ENCODE measurements around the gene KRTAP10-5.
A peak's percentile ranks its signal among the peaks of the same experiment; 100 is the strongest.

The KRTAP10-5 gene

DNA sequence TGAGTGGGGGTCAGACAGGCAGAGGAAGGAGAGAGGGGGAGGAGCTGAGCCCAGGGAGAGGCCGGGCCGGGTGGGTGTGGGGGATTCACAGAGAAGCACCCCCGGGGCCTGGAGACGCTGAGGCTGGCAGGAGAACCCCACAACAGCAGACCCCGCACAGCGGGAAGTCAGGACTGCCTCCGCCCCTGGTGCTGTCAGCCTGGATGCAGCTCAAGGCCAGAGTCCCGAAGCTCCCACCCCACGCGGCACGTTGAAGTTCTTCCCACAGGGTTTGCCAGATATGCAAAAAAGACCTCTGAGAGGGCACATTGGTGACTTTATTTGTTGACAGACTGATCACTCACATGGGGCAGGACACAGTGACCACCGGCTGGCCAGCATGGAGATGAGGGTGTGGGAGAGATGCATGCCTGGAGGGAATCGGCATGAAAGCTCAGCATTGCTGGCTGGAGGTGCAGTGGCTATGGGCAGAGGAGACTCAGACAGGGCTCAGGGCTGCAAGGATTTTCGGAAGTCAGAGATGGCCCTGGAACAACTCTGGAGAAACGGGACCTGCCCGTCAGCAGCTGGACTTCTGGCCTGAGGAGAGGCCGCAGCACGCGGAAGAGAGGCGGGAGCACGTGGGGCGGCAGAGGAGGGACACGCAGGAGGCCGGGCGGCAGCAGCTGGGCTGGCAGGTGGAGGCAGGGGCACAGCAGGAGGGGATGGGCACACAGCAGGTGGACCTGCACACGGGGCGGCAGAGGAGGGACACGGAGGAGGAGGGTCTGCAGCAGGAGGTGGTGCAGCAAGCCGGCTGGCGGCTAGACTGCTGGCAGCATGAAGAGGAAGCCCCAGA, 22.7 kb downstream of the KRTAP10-5 start:
- peak overlapping the region; percentile 92 for H3K14ac ChIP-seq (ENCODE audit: low read length)
- H2BK120ac ChIP-seq (ENCODE audit: low read depth, low read length), result peak overlapping the region; percentile 54
- H2BK5ac ChIP-seq (ENCODE audit: low read length), result no peak overlapping the region
- no peak overlapping the region for H4K91ac ChIP-seq (ENCODE audit: low read depth, low read length, poor library complexity)
- peak overlapping the region; percentile 49 for H2AK5ac ChIP-seq (ENCODE audit: low read depth, low read length)
- no CpG with 5 or more reads among the region's 30 CpGs for WGBS, 2 donors (ENCODE audit: extremely low coverage in 2 of 2, insufficient read length in 2 of 2, insufficient replicate concordance in 1 of 2)
- no peak overlapping the region for H3K23ac ChIP-seq (ENCODE audit: low read depth, low read length, poor library complexity)
- peak overlapping the region; percentile 88 for H2BK12ac ChIP-seq (ENCODE audit: low read length)
- peak overlapping the region; percentile 90 for H3K18ac ChIP-seq (ENCODE audit: low read length)
- no peak overlapping the region for H3K4me2 ChIP-seq (ENCODE audit: insufficient read depth, low read length, poor library complexity, severe bottlenecking)
- no peak overlapping the region for H2AFZ ChIP-seq (ENCODE audit: low read length)
- H3K9ac ChIP-seq (ENCODE audit: low read depth, low read length, poor library complexity), result peak overlapping the region; percentile 67
- H3K4me3 ChIP-seq (ENCODE audit: low read length in 2 of 2), result no peak overlapping the region
- no peak overlapping the region for H3K27ac ChIP-seq (replicated peaks; ENCODE audit: low read length)
- H3K79me1 ChIP-seq (ENCODE audit: low read depth, low read length), result no peaks in the 10 kb centered on the region
- peak overlapping the region; percentile 79 for H4K8ac ChIP-seq (ENCODE audit: low read depth, low read length)
- peaks cover 2 to 5% of the 10 kb centered on the region in 2 donors for H3K4me1 ChIP-seq (ENCODE audit: control insufficient read depth in 2 of 2, insufficient read depth in 1 of 2, low read depth in 1 of 2, low read length in 2 of 2)
- peak overlapping the region; percentile 6 for H2BK15ac ChIP-seq (ENCODE audit: low read length)
- H3K9me3 ChIP-seq (replicated peaks in 1 of 2; ENCODE audit: control insufficient read depth in 2 of 2, insufficient read depth in 1 of 2, low read depth in 1 of 2, low read length in 2 of 2), result no peaks in the 10 kb centered on the region
- no peaks in the 10 kb centered on the region for H3K27me3 ChIP-seq (ENCODE audit: control insufficient read depth in 3 of 3, insufficient read depth in 3 of 3, low read depth in 1 of 3, low read length in 3 of 3)
- no peak for DNase-seq (ENCODE audit: low spot score)
- H3K36me3 ChIP-seq (replicated peaks in 1 of 2; ENCODE audit: control insufficient read depth in 2 of 2, insufficient read depth in 2 of 2, low read length in 2 of 2), result no peaks in the 10 kb centered on the region
- peak overlapping the region; percentile 68 for H3K4ac ChIP-seq (ENCODE audit: low read length)

DNA sequence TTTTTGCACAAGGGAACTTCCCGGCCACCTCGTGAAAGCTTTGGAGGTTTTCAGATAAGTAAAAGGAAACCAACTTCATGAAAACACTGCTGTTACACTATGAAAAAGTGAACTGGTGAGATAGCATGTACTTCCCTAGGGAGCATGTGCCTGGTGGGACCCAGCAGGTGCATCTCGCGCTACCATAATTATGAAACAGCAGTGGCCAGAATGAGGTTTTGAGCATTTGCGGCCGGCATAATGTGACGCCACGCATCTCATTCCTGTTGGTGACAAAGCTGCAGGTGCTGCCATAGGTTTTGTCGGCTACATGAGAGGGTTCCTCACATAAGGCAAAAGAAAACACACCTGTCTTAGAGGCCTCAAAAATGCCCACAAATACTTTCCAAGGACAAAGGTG, 23.5 kb downstream of the KRTAP10-5 start:
- no peak overlapping the region for H2BK15ac ChIP-seq (ENCODE audit: low read length)
- H3K9me3 ChIP-seq (replicated peaks in 1 of 2; ENCODE audit: control insufficient read depth in 2 of 2, insufficient read depth in 1 of 2, low read depth in 1 of 2, low read length in 2 of 2), result no peaks in the 10 kb centered on the region
- no peak for DNase-seq (ENCODE audit: low spot score)
- no peaks in the 10 kb centered on the region for H3K27me3 ChIP-seq (ENCODE audit: control insufficient read depth in 3 of 3, insufficient read depth in 3 of 3, low read depth in 1 of 3, low read length in 3 of 3)
- H3K18ac ChIP-seq (ENCODE audit: low read length), result no peak overlapping the region
- no peak overlapping the region for H4K91ac ChIP-seq (ENCODE audit: low read depth, low read length, poor library complexity)
- H3K36me3 ChIP-seq (replicated peaks in 1 of 2; ENCODE audit: control insufficient read depth in 2 of 2, insufficient read depth in 2 of 2, low read length in 2 of 2), result no peaks in the 10 kb centered on the region
- WGBS, 2 donors (ENCODE audit: extremely low coverage in 2 of 2, insufficient read length in 2 of 2, insufficient replicate concordance in 1 of 2), result no CpG with 5 or more reads among the region's 9 CpGs
- H3K4me3 ChIP-seq (ENCODE audit: low read length in 2 of 2), result no peak overlapping the region
- no peak overlapping the region for H4K8ac ChIP-seq (ENCODE audit: low read depth, low read length)
- no peak overlapping the region for H3K4ac ChIP-seq (ENCODE audit: low read length)
- no peak overlapping the region for H2BK5ac ChIP-seq (ENCODE audit: low read length)
- H3K27ac ChIP-seq (replicated peaks; ENCODE audit: low read length), result no peak overlapping the region
- H3K4me1 ChIP-seq (ENCODE audit: control insufficient read depth in 2 of 2, insufficient read depth in 1 of 2, low read depth in 1 of 2, low read length in 2 of 2), result peaks cover 4 to 5% of the 10 kb centered on the region in 2 donors
- H2BK12ac ChIP-seq (ENCODE audit: low read length), result no peak overlapping the region
- no peak overlapping the region for H3K4me2 ChIP-seq (ENCODE audit: insufficient read depth, low read length, poor library complexity, severe bottlenecking)
- no peak overlapping the region for H2AFZ ChIP-seq (ENCODE audit: low read length)
- no peak overlapping the region for H2AK5ac ChIP-seq (ENCODE audit: low read depth, low read length)
- no peak overlapping the region for H3K9ac ChIP-seq (ENCODE audit: low read depth, low read length, poor library complexity)
- H3K79me1 ChIP-seq (ENCODE audit: low read depth, low read length), result no peaks in the 10 kb centered on the region
- H3K23ac ChIP-seq (ENCODE audit: low read depth, low read length, poor library complexity), result no peak overlapping the region
- no peak overlapping the region for H3K14ac ChIP-seq (ENCODE audit: low read length)
- no peak overlapping the region for H2BK120ac ChIP-seq (ENCODE audit: low read depth, low read length)

DNA sequence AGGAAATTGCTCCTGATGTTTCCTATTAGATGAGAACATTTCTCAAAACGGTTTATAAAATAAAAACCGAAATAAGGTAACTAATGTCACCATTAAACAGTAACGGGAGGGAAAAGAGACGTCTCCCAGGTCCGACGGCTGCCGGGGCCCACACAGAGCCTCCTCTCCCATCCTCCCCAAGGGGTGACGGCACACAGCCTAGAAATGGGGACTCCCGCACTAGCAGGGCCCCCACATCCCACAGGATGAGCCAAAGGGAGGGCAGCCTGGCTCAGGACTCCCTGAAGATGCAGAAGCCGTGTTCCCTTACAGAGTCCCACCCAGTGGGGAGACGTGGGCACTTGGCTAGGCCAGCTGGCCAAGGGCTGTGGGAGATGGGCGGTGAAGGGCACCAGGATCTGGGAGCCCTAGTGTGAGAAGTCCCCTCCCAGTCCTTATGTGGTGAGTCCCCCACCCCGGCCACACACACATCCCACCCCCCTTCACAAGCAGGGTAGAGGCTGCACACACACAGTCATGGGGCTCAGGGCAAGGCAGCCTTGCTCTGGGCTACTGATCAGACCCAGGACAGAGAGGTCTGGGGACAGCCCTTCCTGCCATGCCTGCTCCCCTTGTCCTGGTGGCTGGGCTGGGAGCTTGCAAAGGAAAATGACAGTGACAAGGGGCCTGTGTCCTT, 25.1 kb downstream of the KRTAP10-5 start:
- Histone ChIP-seq H3K23ac (ENCODE audit: low read depth, low read length, poor library complexity) (no peak overlapping the region), H4K8ac (ENCODE audit: low read depth, low read length) (no peak overlapping the region), H3K18ac (ENCODE audit: low read length) (peak overlapping the region; percentile 75), H3K27ac (replicated peaks; ENCODE audit: low read length) (no peak overlapping the region), H2BK12ac (ENCODE audit: low read length) (no peak overlapping the region), H4K91ac (ENCODE audit: low read depth, low read length, poor library complexity) (no peak overlapping the region), H3K4me1 (ENCODE audit: control insufficient read depth in 2 of 2, insufficient read depth in 1 of 2, low read depth in 1 of 2, low read length in 2 of 2) (peaks cover 12 to 14% of the 10 kb centered on the region in 2 donors), H3K14ac (ENCODE audit: low read length) (no peak overlapping the region), H3K4me2 (ENCODE audit: insufficient read depth, low read length, poor library complexity, severe bottlenecking) (no peak overlapping the region), H3K36me3 (replicated peaks in 1 of 2; ENCODE audit: control insufficient read depth in 2 of 2, insufficient read depth in 2 of 2, low read length in 2 of 2) (no peaks in the 10 kb centered on the region), H2AFZ (ENCODE audit: low read length) (no peak overlapping the region), H2BK5ac (ENCODE audit: low read length) (no peak overlapping the region), H3K79me1 (ENCODE audit: low read depth, low read length) (no peaks in the 10 kb centered on the region), H3K9ac (ENCODE audit: low read depth, low read length, poor library complexity) (no peak overlapping the region), H3K9me3 (replicated peaks in 1 of 2; ENCODE audit: control insufficient read depth in 2 of 2, insufficient read depth in 1 of 2, low read depth in 1 of 2, low read length in 2 of 2) (no peaks in the 10 kb centered on the region), H2AK5ac (ENCODE audit: low read depth, low read length) (peak overlapping the region; percentile 88), H3K4me3 (ENCODE audit: low read length in 2 of 2) (no peak overlapping the region), H3K27me3 (ENCODE audit: control insufficient read depth in 3 of 3, insufficient read depth in 3 of 3, low read depth in 1 of 3, low read length in 3 of 3) (no peaks in the 10 kb centered on the region), H2BK120ac (ENCODE audit: low read depth, low read length) (no peak overlapping the region), H3K4ac (ENCODE audit: low read length) (no peak overlapping the region), H2BK15ac (ENCODE audit: low read length) (peak overlapping the region; percentile 35)
- no peak for DNase-seq (ENCODE audit: low spot score)
- no CpG with 5 or more reads among the region's 13 CpGs for WGBS, 2 donors (ENCODE audit: extremely low coverage in 2 of 2, insufficient read length in 2 of 2, insufficient replicate concordance in 1 of 2)

DNA sequence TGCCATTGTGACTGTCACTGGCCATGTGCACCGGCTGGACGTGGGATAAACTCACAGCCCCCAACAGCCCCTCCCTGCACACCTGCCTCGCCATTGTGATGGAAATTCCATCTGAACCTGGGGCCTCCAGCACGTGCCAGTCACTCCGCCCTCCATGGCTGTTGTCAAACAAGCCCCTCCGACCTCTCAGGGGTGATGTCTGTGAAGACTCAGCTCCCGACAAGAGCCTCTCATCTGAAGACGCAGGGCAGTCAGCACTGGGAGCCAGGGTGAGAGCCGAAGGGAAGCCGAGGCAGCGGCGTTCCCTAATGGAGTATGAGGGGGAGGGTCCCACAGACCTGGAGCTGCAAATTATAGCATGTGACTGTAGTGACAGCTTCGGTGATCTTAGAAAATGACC, 27.7 kb downstream of the KRTAP10-5 start:
- Histone ChIP-seq H2AFZ (ENCODE audit: low read length) (no peak overlapping the region), H3K4me2 (ENCODE audit: insufficient read depth, low read length, poor library complexity, severe bottlenecking) (no peak overlapping the region), H3K4me3 (ENCODE audit: low read length in 2 of 2) (no peak overlapping the region), H2AK5ac (ENCODE audit: low read depth, low read length) (peak overlapping the region; percentile 95), H2BK12ac (ENCODE audit: low read length) (peak overlapping the region; percentile 51), H4K8ac (ENCODE audit: low read depth, low read length) (no peak overlapping the region), H3K27ac (replicated peaks; ENCODE audit: low read length) (no peak overlapping the region), H3K79me1 (ENCODE audit: low read depth, low read length) (no peaks in the 10 kb centered on the region), H2BK120ac (ENCODE audit: low read depth, low read length) (no peak overlapping the region), H3K4me1 (ENCODE audit: control insufficient read depth in 2 of 2, insufficient read depth in 1 of 2, low read depth in 1 of 2, low read length in 2 of 2) (peaks cover 23 to 25% of the 10 kb centered on the region in 2 donors), H2BK15ac (ENCODE audit: low read length) (peak overlapping the region; percentile 5), H3K9ac (ENCODE audit: low read depth, low read length, poor library complexity) (no peak overlapping the region), H3K36me3 (replicated peaks in 1 of 2; ENCODE audit: control insufficient read depth in 2 of 2, insufficient read depth in 2 of 2, low read length in 2 of 2) (no peaks in the 10 kb centered on the region), H3K4ac (ENCODE audit: low read length) (no peak overlapping the region), H3K14ac (ENCODE audit: low read length) (no peak overlapping the region), H3K23ac (ENCODE audit: low read depth, low read length, poor library complexity) (no peak overlapping the region), H3K18ac (ENCODE audit: low read length) (no peak overlapping the region), H4K91ac (ENCODE audit: low read depth, low read length, poor library complexity) (no peak overlapping the region), H3K9me3 (replicated peaks in 1 of 2; ENCODE audit: control insufficient read depth in 2 of 2, insufficient read depth in 1 of 2, low read depth in 1 of 2, low read length in 2 of 2) (no peaks in the 10 kb centered on the region), H3K27me3 (ENCODE audit: control insufficient read depth in 3 of 3, insufficient read depth in 3 of 3, low read depth in 1 of 3, low read length in 3 of 3) (no peaks in the 10 kb centered on the region), H2BK5ac (ENCODE audit: low read length) (peak overlapping the region; percentile 27)
- WGBS, 2 donors (ENCODE audit: extremely low coverage in 2 of 2, insufficient read length in 2 of 2, insufficient replicate concordance in 1 of 2), result no CpG with 5 or more reads among the region's 13 CpGs
- no peak for DNase-seq (ENCODE audit: low spot score)

Measured in neuronal stem cell (in vitro differentiated cells).